Right cardiac atrium (tissue), 5 donors: ENCODE measurements around the gene VWA5A. TPM values are rescaled to one million over a fixed set of nuclear protein-coding genes. Genes with fewer than 3 reads are reported as not detected.
A peak's percentile ranks its signal among the peaks of the same experiment; 100 is the strongest.

Source experiments
- ATAC-seq, 2 donors: fragments of 200-7000 bp; cut with Tn5 transposase; one replicate each; pipeline versions ENCODE4 v1.8.0 to v1.9.1; 2020; ENCODE audit warnings: moderate library complexity in 2 of 2, mild to moderate bottlenecking in 1 of 2
- DNase-seq, 3 donors: peaks; one replicate each; pipeline ENCODE4 v3.0.0-alpha.2; 2020
- H3K27ac ChIP-seq: one replicate; pipeline ENCODE4 v1.5.1; 2013; ENCODE audit warnings: mild to moderate bottlenecking, low read length, control low read depth, moderate library complexity
- H3K27me3 ChIP-seq: one replicate; pipeline ENCODE4 v1.6.1; 2013; ENCODE audit not compliant: control insufficient read depth, insufficient read depth
- H3K4me1 ChIP-seq: one replicate; pipeline ENCODE4 v1.6.1; 2013; ENCODE audit warnings: low read length; ENCODE audit not compliant: control insufficient read depth, insufficient read depth
- H3K4me3 ChIP-seq: one replicate; pipeline ENCODE4 v1.5.1; 2013; ENCODE audit warnings: low read length, control low read depth
- H3K9me3 ChIP-seq: one replicate; pipeline ENCODE4 v1.6.1; 2013; ENCODE audit warnings: low read length; ENCODE audit not compliant: control insufficient read depth
- WGBS: extraction: QIAGEN DNeasy Blood & Tissue Kit; methylation state at CpG from one replicate; pipeline ENCODE4 v1.1.7; 2013; 5-methylcytosine and 5-hydroxymethylcytosine counted together
- intact Hi-C, 4 donors: fragments of 100-400 bp; cut with DNase I; formaldehyde crosslinking; loops; one replicate each; pipeline versions ENCODE4 v1.11.0 to v1.14.0; 2022 to 2023
- polyA plus RNA-seq: library from polyadenylated mRNA; stranded (reverse); fragments of 200-250 nt; gene quantifications from one replicate; pipeline ENCODE4 v1.2.3, GENCODE V29; 2013
- total RNA-seq, 4 donors: library from RNA; stranded (reverse); fragmentation: NEBNext Ultra II Directional; extraction: Animal tissue kit (Norgen Biotek cat#: 25700); gene quantifications; one replicate each; pipeline ENCODE4 v1.2.1, GENCODE V29; 2021
- donor health status: healthy with polysubstance abuse.
- donor health status: DM: no; HTN: yes; CAD: no.
- donor health status: DM: no; HTN: no; CAD: no.
- donor health status: DM: no; HTN: yes; CAD: no; lungs with severe emphysema.
- donor health status: DM: yes; HTN: yes; CAD: no.

VWA5A gene
- total and polyA plus RNA-seq, 5 donors: 3.1 to 7.1 (median 5.5) TPM

DNA sequence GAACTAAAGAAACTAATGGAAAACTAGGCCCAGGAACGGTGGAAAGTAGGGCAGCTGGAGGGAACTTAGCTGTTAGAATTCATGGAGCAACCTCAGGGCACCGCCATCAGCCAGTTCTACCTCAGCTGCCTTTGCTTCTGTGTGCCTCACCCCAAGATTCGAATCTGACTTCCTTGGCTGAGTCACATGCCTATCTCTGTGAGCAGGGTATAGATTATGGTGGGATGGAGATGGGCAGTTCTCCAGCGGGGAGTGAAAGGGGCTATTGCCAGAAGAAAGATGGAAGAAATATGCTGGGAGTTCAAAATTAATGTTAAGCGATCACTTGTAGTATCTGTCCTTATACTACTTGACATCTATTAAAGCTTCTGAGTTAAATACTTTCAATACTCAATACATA is 18.9 kb upstream of the VWA5A start:
- Histone ChIP-seq H3K27me3 (no peaks in the 10 kb centered on the region), H3K9me3 (no peaks in the 10 kb centered on the region), H3K4me1 (no peaks in the 10 kb centered on the region), H3K27ac (no peak overlapping the region), H3K4me3 (no peak overlapping the region)
- ATAC-seq (no peak), DNase-seq (no peak)
- 84% methylated on average over 5 of the region's 5 CpGs for WGBS
- intact Hi-C loops: no loop called here

DNA sequence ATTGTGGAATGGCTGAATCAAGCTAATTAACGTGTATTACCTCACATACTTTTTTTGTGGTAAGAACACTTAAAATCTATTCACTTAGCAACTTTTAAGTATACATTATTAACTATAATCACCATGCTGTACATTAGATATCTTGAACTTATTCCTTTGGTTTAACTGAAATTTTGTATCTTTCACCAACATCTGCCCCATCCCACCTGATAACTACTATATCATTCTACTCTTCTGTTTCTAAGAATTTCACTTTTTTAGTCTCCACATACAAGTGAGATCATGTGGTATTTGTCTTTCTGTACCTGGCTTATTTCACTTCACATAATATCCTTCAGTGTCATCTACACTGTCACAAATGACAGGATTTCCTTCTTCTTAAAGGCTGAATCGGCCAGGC is 17.1 kb upstream of the VWA5A start:
- no peak overlapping the region for H3K4me3 ChIP-seq
- H3K27ac ChIP-seq: no peak overlapping the region
- H3K9me3 ChIP-seq: no peaks in the 10 kb centered on the region
- intact Hi-C loops: no loop called here
- ATAC-seq (no peak), DNase-seq (no peak)
- no peaks in the 10 kb centered on the region for H3K4me1 ChIP-seq
- no peaks in the 10 kb centered on the region for H3K27me3 ChIP-seq
- 79% methylated on average over 2 of the region's 2 CpGs for WGBS

DNA sequence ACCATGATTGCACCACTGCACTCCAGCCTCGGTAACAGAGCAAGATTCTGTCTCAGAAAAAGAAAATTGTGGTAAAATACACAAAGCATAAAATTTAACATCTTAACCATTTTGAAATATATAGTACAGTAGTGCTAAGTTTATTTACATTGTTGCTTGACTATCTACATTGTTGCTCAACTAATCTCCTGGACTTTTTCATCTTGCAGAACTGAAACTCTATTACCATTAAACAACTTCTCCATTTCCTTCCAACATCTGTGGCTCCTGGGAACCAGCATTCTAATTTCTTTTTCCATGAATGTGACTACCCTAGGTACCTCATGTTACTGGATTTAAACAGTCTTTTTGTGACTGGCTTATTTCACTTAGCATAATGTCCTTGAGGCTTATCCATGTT is 13.5 kb upstream of the VWA5A start:
- ATAC-seq (no peak), DNase-seq (no peak)
- H3K4me3 ChIP-seq: no peak overlapping the region
- intact Hi-C loops: no loop called here
- no peak overlapping the region for H3K27ac ChIP-seq
- no peaks in the 10 kb centered on the region for H3K27me3 ChIP-seq
- H3K9me3 ChIP-seq: no peaks in the 10 kb centered on the region
- H3K4me1 ChIP-seq: no peaks in the 10 kb centered on the region
- 63% methylated on average over 1 of the region's 1 CpG for WGBS

DNA sequence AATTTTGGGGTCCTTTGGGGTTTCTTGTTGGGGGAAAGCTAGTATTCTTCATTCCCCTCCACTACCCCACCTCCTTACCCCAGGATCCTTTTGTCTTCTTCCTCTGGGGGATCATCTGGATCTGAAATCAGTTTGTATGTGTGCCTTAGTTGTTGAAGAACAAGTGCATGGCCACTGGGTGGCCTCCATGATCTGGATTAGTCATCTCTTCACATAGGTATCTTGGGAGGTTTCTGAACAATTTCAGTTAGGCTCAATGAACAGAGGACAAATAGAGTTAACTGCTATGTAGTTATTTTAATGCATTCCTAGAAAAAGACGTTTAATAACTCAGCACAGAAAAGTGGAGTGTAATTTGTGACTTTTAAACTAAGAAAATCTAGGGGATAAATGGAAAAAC is 7.1 kb upstream of the VWA5A start:
- ATAC-seq (no peak), DNase-seq (no peak)
- Histone ChIP-seq H3K4me1 (no peaks in the 10 kb centered on the region), H3K27ac (no peak overlapping the region), H3K4me3 (no peak overlapping the region), H3K9me3 (no peaks in the 10 kb centered on the region), H3K27me3 (no peaks in the 10 kb centered on the region)
- 20% methylated on average over 1 of the region's 1 CpG for WGBS
- intact Hi-C loops: no loop called here

DNA sequence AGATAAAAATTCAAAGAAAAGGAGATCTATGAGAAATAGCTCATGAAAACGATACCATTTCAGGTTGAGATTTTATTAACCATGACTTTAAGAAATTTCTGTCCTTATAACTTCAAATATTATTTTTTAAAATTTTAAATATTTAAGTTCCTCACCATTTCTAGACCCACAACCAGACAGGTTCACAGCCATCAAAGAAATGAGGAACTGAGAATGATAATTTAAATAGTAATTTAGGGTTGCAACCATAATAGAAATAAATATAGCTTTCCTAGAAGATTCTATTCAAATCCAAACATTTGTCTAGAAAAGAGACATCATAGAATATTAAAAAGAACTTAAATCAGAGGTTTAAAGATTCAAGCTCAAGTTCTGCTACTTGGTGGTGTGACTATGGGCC is 5.9 kb upstream of the VWA5A start:
- no peaks in the 10 kb centered on the region for H3K9me3 ChIP-seq
- H3K4me3 ChIP-seq: no peak overlapping the region
- WGBS: 90% methylated on average over 1 of the region's 1 CpG
- no peaks in the 10 kb centered on the region for H3K27me3 ChIP-seq
- DNase-seq (no peak), ATAC-seq (no peak)
- H3K27ac ChIP-seq: no peak overlapping the region
- no peaks in the 10 kb centered on the region for H3K4me1 ChIP-seq
- intact Hi-C loops: no loop called here

DNA sequence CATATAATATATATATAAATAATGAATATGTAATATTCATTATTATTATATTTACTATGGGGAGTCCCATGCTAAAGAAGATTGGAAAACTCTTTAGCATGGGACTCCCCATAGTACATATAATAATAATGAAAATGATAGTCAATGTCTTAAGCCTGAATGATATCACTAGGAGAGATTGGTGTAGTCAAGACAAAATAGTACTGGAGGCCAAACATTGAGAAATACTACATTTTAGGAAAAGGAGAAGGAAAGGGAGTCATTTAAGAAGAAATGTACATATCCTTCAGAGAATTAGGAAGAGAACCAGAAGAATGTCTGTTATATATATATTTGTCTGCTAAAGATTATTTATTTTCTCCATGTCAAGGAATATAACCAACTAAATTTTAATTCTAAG is 5.0 kb upstream of the VWA5A start:
- H3K4me1 ChIP-seq: no peaks in the 10 kb centered on the region
- ATAC-seq: no peak

DNA sequence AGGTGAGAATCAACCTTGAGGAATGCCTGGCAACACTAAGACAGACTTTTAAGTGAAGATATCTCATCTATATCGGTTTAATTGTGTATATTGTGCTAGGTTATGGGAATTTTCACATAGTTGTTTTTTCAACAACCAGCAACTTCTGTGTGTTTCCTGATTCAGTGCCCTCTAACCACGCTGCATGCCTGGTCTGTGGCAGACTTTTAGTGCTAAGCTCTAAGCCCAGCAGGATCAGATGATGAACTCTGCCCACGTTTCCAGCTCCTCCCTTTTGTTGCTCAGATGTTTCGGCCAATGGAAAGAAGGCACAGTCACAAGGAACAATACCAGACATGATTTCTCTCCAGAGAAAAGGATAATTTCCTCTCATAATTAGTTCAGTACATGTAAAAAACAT is 1.4 kb upstream of the VWA5A start:
- Histone ChIP-seq H3K4me1 (peaks cover 3% of the 10 kb centered on the region), H3K27me3 (no peaks in the 10 kb centered on the region), H3K4me3 (no peak overlapping the region), H3K9me3 (no peaks in the 10 kb centered on the region), H3K27ac (no peak overlapping the region)
- intact Hi-C loops: no loop called here
- ATAC-seq (no peak), DNase-seq (no peak)
- 72% methylated on average over 4 of the region's 4 CpGs for WGBS

More for the DNA sequence above, 5.0 kb upstream of the VWA5A start:
- intact Hi-C loops: no loop called here
- DNase-seq: no peak
- H3K27me3 ChIP-seq: no peaks in the 10 kb centered on the region
- H3K4me3 ChIP-seq: no peak overlapping the region
- H3K9me3 ChIP-seq: no peaks in the 10 kb centered on the region
- H3K27ac ChIP-seq: no peak overlapping the region

DNA sequence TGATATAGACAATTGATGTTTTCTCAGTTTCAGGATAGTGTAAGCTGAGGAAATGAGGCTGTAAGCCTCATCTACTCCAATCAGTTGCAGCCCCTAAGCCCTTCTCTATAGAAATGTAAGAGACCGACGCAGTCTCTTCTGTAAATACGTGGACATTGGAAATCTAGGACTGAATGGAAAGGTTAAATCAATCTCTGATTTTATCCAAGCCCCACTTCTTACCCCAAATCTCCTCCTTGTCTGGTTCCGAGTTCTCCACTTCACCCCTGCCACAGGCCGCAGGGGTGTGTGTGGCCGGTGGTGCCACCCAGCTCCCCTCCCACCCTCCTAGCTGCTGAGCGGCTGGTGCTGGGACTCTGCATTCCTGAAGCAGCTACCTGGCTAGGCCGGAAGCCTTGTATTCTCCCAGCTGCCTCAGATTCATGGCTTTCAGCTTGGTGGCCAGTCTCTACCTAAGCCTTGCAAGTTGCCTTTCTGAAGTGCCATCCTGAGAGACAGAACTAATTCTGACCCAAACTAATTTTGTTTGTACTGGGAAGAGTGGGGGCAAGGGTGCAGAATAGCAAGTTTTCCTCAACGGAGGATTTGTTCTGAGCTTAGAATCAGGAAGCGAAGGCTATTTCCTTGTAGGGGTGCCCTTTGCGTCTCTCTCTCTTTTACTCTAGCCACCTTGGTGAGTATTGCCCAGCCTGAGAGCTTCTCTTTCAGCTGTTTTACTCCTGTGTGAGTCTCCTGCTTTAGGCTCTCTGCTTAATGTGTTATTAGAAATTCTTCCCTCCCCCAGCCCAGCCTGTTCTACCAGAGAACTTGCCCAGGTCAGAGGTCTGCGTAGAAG is 749 bp downstream of the VWA5A start:
- peak; percentile 14 to 60 (median 32) for DNase-seq
- intact Hi-C loops: no loop called here
- WGBS: 38% methylated on average over 12 of the region's 12 CpGs
- H3K27ac ChIP-seq: no peak overlapping the region
- H3K27me3 ChIP-seq: no peaks in the 10 kb centered on the region
- peak; percentile 41 to 65 for ATAC-seq
- peaks cover 3% of the 10 kb centered on the region for H3K4me1 ChIP-seq
- peak overlapping the region; percentile 95 for H3K4me3 ChIP-seq
- no peaks in the 10 kb centered on the region for H3K9me3 ChIP-seq

DNA sequence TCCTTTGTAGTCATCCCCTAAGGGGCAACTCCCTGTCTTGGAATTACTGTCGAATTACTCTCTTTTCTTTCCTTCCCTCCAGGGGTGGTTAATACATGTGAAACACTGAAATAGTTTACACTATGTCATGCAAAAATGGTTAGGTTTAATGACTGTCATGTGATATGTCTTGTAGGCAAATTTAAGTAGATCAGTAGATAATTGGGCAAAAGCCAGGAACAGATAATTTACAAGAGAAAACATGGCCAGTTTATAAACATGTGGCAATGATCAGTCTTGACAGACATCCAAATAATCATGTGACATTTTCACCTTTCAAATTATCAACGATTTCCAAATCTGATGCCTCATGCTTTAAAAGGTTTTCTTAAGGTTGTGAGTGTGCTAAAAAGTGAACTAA is 3.9 kb downstream of the VWA5A start:
- H3K4me3 ChIP-seq: no peak overlapping the region
- peaks cover 3% of the 10 kb centered on the region for H3K4me1 ChIP-seq
- no peaks in the 10 kb centered on the region for H3K27me3 ChIP-seq
- no peak for DNase-seq
- WGBS: 82% methylated on average over 2 of the region's 2 CpGs
- H3K27ac ChIP-seq: no peak overlapping the region
- intact Hi-C loops: no loop called here
- H3K9me3 ChIP-seq: no peaks in the 10 kb centered on the region
- no peak for ATAC-seq

DNA sequence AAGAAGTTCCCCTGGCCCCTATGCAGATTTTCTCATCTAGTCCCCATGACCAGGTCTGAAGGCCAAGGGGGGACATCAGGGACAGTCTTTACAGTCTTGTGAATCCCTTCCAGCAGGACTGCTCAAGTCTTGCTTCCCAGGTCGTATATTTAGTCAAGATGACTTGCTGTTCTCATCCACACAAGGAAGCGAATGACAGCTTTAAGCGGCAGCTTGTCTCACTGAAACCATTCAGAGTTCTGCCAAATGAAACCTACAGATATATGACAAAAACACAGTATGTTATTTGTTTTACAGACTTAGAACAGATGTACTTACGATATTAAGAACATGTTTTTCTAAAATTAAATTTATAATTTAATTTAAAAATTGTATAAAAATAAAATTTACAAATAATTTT is 5.6 kb downstream of the VWA5A start:
- Histone ChIP-seq H3K9me3 (no peaks in the 10 kb centered on the region), H3K4me1 (peaks cover 3% of the 10 kb centered on the region), H3K4me3 (no peak overlapping the region), H3K27me3 (no peaks in the 10 kb centered on the region), H3K27ac (no peak overlapping the region)
- intact Hi-C loops: no loop called here
- no peak for DNase-seq
- 78% methylated on average over 4 of the region's 4 CpGs for WGBS
- no peak for ATAC-seq

DNA sequence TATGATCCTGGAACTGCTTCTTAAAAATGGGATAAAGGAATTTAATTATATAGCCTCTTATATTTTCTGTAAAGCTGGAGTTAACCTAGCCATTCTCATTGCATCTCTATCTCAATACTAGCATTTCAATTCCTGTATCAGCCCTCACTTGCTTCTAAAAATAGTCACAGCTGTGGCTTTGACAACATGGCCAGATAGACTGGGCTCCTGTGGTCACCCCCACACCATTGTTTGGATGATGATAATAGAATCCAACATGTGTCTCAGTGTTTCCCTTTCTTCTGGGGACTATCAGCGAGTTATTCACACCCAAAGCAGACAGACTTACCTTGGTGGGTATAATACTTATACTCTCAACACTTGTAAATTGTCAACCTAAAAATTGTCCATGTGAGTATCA is 6.9 kb downstream of the VWA5A start:
- WGBS: 78% methylated on average over 1 of the region's 1 CpG
- no peaks in the 10 kb centered on the region for H3K4me1 ChIP-seq

DNA sequence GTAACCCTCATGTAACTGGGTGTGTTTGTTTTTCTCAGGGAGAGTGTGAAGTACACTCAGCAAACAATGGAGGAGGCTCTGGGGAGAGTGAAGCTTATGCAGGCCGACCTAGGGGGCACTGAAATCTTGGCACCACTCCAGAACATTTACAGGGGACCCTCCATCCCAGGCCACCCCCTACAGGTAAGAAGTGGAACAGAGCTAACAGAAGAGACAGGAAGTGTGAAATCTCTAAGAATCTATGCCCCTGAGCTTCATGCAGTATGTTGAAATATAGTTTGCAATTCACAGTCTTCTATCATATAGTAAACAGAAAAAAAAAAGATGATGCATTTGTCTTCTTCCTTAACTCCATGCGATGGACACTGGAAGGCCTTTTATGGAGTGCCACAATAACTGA is 8.4 kb downstream of the VWA5A start:
- Histone ChIP-seq H3K27ac (no peak overlapping the region), H3K4me3 (no peak overlapping the region), H3K27me3 (no peaks in the 10 kb centered on the region), H3K9me3 (no peaks in the 10 kb centered on the region), H3K4me1 (no peaks in the 10 kb centered on the region)
- DNase-seq (no peak), ATAC-seq (no peak)
- WGBS: 61% methylated on average over 2 of the region's 2 CpGs
- intact Hi-C loops: no loop called here

More for the DNA sequence above, 6.9 kb downstream of the VWA5A start:
- no peak overlapping the region for H3K4me3 ChIP-seq
- no peak overlapping the region for H3K27ac ChIP-seq
- no peaks in the 10 kb centered on the region for H3K27me3 ChIP-seq
- DNase-seq (no peak), ATAC-seq (no peak)
- no peaks in the 10 kb centered on the region for H3K9me3 ChIP-seq
- intact Hi-C loops: no loop called here
